ENCODE data around the gene ELOB. TPM values are rescaled to one million over a fixed set of nuclear protein-coding genes. Genes with fewer than 3 reads are reported as not detected.

Gene ELOB
- total and polyA plus RNA-seq, 5 donors: 235 to 625 (median 293) TPM

- H3K9me3 ChIP-seq (ENCODE audit: control insufficient read depth, low read length): no peaks in the 10 kb centered on the region
- H3K4me1 ChIP-seq (ENCODE audit: control insufficient read depth, insufficient read depth, low read length): peaks cover 3% of the 10 kb centered on the region
- intact Hi-C loops (cut with DNase I): no loop called here
- no peaks in the 10 kb centered on the region for H3K27me3 ChIP-seq (ENCODE audit: control insufficient read depth, insufficient read depth)
- ATAC-seq: no peak
- H3K27ac ChIP-seq (ENCODE audit: low read length): no peak overlapping the region
- no peak overlapping the region for H3K4me3 ChIP-seq (ENCODE audit: low read length)
- DNase-seq: no peak
- 66% methylated on average over 17 of the region's 17 CpGs for WGBS
These were observed 3.2 kb upstream of the ELOB start for GRCh38 chr16:2779978-2780898.

- Histone ChIP-seq H3K4me1 (ENCODE audit: control insufficient read depth, insufficient read depth, low read length) (peaks cover 3% of the 10 kb centered on the region), H3K9me3 (ENCODE audit: control insufficient read depth, low read length) (no peaks in the 10 kb centered on the region), H3K27ac (ENCODE audit: low read length) (no peak overlapping the region), H3K4me3 (ENCODE audit: low read length) (no peak overlapping the region), H3K27me3 (ENCODE audit: control insufficient read depth, insufficient read depth) (no peaks in the 10 kb centered on the region)
- WGBS: 87% methylated on average over 23 of the region's 23 CpGs
- no peak for ATAC-seq
- no peak for DNase-seq
- intact Hi-C loops (cut with DNase I): no loop called here
These were observed 2.3 kb upstream of the ELOB start for GRCh38 chr16:2779151-2779920.

DNA sequence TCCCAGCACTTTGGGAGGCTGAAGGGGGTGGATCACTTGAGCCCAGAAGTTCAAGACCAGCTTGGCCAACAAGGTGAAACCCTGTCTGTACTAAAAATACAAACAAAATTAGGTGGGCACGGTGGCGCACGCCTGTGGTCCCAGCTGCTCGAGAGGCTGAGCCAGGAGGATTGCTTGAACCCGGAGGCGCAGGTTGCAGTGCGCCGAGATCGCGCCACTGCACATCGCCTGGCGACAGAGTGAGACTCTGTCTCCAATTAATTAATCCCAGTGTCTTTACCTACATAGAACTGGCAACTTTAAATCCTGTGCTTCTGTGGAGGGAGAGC is 1.5 kb upstream of the ELOB start:
- intact Hi-C loops (cut with DNase I): no loop called here
- H3K4me1 ChIP-seq (ENCODE audit: control insufficient read depth, insufficient read depth, low read length): peaks cover 3% of the 10 kb centered on the region
- DNase-seq (no peak), ATAC-seq (no peak)
- H3K27ac ChIP-seq (ENCODE audit: low read length): no peak overlapping the region
- H3K9me3 ChIP-seq (ENCODE audit: control insufficient read depth, low read length): no peaks in the 10 kb centered on the region
- WGBS: 95% methylated on average over 12 of the region's 12 CpGs
- H3K4me3 ChIP-seq (ENCODE audit: low read length): no peak overlapping the region
- H3K27me3 ChIP-seq (ENCODE audit: control insufficient read depth, insufficient read depth): no peaks in the 10 kb centered on the region

- Histone ChIP-seq H3K27me3 (ENCODE audit: control insufficient read depth, insufficient read depth) (no peaks in the 10 kb centered on the region), H3K27ac (ENCODE audit: low read length) (peak overlapping the region; percentile 98), H3K9me3 (ENCODE audit: control insufficient read depth, low read length) (no peaks in the 10 kb centered on the region), H3K4me1 (ENCODE audit: control insufficient read depth, insufficient read depth, low read length) (peaks cover 3% of the 10 kb centered on the region), H3K4me3 (ENCODE audit: low read length) (peak overlapping the region; percentile 68)
- ATAC-seq (peak; percentile 39 to 42), DNase-seq (peak in 1 of 3 donors; percentile 73)
- 13% methylated on average over 27 of the region's 27 CpGs for WGBS
- intact Hi-C loops (cut with DNase I): no loop called here
These were observed 986 bp upstream of the ELOB start for GRCh38 chr16:2777903-2778629.

DNA sequence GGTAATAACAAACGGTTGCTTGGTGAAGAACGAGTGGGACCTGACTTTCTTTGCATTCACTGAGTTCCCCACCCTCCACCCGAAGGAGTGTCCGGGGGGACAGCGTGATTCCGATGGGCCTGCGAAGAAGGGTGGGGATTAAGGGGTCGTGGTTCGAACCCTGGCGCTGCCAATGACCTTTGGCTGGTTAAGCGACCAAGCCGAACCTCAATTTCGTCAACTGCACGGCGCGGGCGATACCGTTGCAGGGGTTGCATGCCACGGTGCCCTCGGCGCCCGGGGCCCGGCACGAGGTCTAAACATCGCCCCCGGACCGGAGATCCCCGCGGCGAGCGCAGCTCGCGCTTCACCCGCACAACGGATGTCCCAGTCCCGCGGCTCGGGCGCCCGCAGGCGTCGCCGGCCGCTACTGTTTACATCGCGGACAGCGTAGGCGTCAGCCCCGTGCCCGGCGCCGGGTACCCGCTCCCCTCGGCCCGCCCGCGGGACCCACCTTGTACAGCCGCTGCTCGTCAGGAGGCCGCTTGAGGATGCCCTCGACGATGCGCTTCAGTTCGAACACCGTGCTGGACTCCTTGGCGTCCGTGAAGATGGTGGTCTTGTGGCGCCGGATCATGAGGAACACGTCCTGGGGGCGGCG is 460 bp downstream of the ELOB start:
- H3K27me3 ChIP-seq (ENCODE audit: control insufficient read depth, insufficient read depth): no peaks in the 10 kb centered on the region
- peak overlapping the region; percentile 2 for H3K27ac ChIP-seq (ENCODE audit: low read length)
- H3K9me3 ChIP-seq (ENCODE audit: control insufficient read depth, low read length): no peaks in the 10 kb centered on the region
- intact Hi-C loops (cut with DNase I): no loop called here
- peak overlapping the region; percentile 68 for H3K4me3 ChIP-seq (ENCODE audit: low read length)
- WGBS: under 1% methylated on average over 72 of the region's 72 CpGs
- ATAC-seq (peak in 1 of 2 donors; percentile 1), DNase-seq (peak in 1 of 3 donors; percentile 77)
- peaks cover 3% of the 10 kb centered on the region for H3K4me1 ChIP-seq (ENCODE audit: control insufficient read depth, insufficient read depth, low read length)

GRCh38 chr16:2775765-2776499 is 1.1 kb downstream of the ELOB start:
- H3K4me1 ChIP-seq (ENCODE audit: control insufficient read depth, insufficient read depth, low read length): peaks cover 3% of the 10 kb centered on the region
- peak overlapping the region; percentile 68 for H3K4me3 ChIP-seq (ENCODE audit: low read length)
- ATAC-seq (no peak), DNase-seq (no peak)
- no peaks in the 10 kb centered on the region for H3K27me3 ChIP-seq (ENCODE audit: control insufficient read depth, insufficient read depth)
- H3K27ac ChIP-seq (ENCODE audit: low read length): no peak overlapping the region
- H3K9me3 ChIP-seq (ENCODE audit: control insufficient read depth, low read length): no peaks in the 10 kb centered on the region
- 45% methylated on average over 11 of the region's 11 CpGs for WGBS
- intact Hi-C loops (cut with DNase I): no loop called here

- Histone ChIP-seq H3K27me3 (ENCODE audit: control insufficient read depth, insufficient read depth) (no peaks in the 10 kb centered on the region), H3K4me3 (ENCODE audit: low read length) (no peak overlapping the region), H3K4me1 (ENCODE audit: control insufficient read depth, insufficient read depth, low read length) (peaks cover 3% of the 10 kb centered on the region), H3K27ac (ENCODE audit: low read length) (no peak overlapping the region), H3K9me3 (ENCODE audit: control insufficient read depth, low read length) (no peaks in the 10 kb centered on the region)
- WGBS: 77% methylated on average over 7 of the region's 7 CpGs
- no peak for ATAC-seq
- intact Hi-C loops (cut with DNase I): no loop called here
- DNase-seq: peak in 1 of 3 donors; percentile 26
These were observed 1.9 kb downstream of the ELOB start for GRCh38 chr16:2775131-2775716.

DNA sequence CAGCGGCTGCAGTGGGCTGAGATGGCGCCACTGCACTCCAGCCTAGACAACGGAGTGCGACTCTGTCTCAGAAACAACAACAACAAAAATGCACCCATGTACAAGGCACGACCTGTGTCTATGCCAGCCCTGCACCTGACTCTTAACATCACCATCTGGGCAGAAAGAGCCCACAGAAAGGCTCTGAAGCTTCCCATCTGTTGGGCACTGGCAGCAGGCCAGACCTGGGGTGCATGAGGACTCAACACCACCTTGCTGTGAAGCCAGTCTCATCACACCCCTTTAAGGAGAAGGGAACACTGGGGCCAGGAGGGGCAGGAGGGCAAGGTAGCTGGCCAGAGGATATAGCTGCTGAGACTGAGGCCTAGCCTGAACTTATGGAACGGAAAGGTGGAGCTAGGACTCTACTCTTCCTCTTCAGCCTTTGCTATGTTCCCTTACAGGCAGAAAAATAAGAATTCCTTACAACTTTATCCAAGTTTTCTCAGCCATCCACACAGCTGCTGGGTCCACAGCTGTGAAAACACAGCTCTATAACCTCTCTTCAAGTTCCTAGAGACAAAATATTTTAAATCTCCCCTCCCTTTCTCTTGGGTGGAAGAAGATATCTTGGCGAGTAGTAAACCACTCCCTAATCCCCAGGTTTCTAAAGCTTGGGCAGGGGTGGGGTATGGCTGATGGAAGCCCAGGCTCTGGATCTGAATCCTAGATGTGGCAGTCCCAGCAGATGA is 2.8 kb downstream of the ELOB start:
- intact Hi-C loops (cut with DNase I): no loop called here
- Histone ChIP-seq H3K4me1 (ENCODE audit: control insufficient read depth, insufficient read depth, low read length) (peaks cover 3% of the 10 kb centered on the region), H3K4me3 (ENCODE audit: low read length) (no peak overlapping the region), H3K9me3 (ENCODE audit: control insufficient read depth, low read length) (no peaks in the 10 kb centered on the region), H3K27me3 (ENCODE audit: control insufficient read depth, insufficient read depth) (no peaks in the 10 kb centered on the region), H3K27ac (ENCODE audit: low read length) (no peak overlapping the region)
- 80% methylated on average over 7 of the region's 7 CpGs for WGBS
- ATAC-seq: no peak
- DNase-seq: no peak

- no peak for ATAC-seq
- Histone ChIP-seq H3K4me1 (ENCODE audit: control insufficient read depth, insufficient read depth, low read length) (peaks cover 3% of the 10 kb centered on the region), H3K27me3 (ENCODE audit: control insufficient read depth, insufficient read depth) (no peaks in the 10 kb centered on the region), H3K4me3 (ENCODE audit: low read length) (no peak overlapping the region), H3K27ac (ENCODE audit: low read length) (no peak overlapping the region), H3K9me3 (ENCODE audit: control insufficient read depth, low read length) (no peaks in the 10 kb centered on the region)
- no peak for DNase-seq
- intact Hi-C loops (cut with DNase I): no loop called here
- 78% methylated on average over 12 of the region's 12 CpGs for WGBS
These were observed 3.7 kb downstream of the ELOB start for GRCh38 chr16:2773188-2773968.
